Esophagus squamous epithelium (tissue), 4 donors: ENCODE measurements around the gene DEXI.

Experiments
- CTCF ChIP-seq, 6 experiments: fragments of 450-650 bp in 4 of 6; fragments of 200-600 bp in 2 of 6; sonication (generic) in 2 of 6; IDR thresholded peaks; one replicate each; pipeline ENCODE4 v1.5.1; 2016 to 2019; ENCODE audit warnings: antibody characterized with exemption in 6 of 6, mild to moderate bottlenecking in 4 of 6, moderate library complexity in 4 of 6
- POLR2A ChIP-seq, 4 donors: fragments of 450-650 bp; IDR thresholded peaks; one replicate each; pipeline ENCODE4 v1.6.1; 2017; ENCODE audit warnings: antibody characterized with exemption in 4 of 4, mild to moderate bottlenecking in 4 of 4, moderate library complexity in 3 of 4

GRCh38 chr16:10970065-10970464, 27.8 kb upstream of the DEXI start:
- TF ChIP-seq POLR2A (IDR thresholded peaks at IDR 0.05) (no peak), CTCF (IDR thresholded peaks at IDR 0.05) (no peak)
